Measurements from ENCODE around the gene GSE1. TPM values are rescaled to one million over a fixed set of nuclear protein-coding genes. Genes with fewer than 3 reads are reported as not detected.

GSE1 gene
- total and polyA plus RNA-seq, 9 of the 15 experiments (the other 6 are each of a cell fraction or from before 2014, with no cell fraction given), result 12.2 to 244 (median 57.9) TPM

DNA sequence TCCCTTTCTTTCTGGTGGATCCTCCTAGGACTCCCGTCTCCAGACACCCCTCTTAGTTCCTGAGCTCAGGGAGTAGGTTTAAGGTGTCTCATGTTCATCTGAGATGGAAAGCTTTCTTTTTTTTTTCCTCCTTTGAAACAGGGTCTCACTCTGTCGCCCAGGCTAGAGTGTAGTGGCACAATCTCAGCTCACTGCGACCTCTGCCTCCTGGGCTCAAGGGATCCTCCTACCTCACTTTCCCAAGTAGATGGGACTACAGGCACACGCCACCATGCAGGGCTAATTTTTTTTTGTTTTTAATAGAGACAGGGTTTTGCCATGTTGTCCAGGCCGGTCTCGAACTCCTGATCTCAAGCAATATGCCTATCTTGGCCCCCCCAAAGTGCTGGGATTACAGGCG, 3.6 kb upstream of the GSE1 start:
- Histone ChIP-seq H3K4me1 (replicated peaks in 1 of 2; ENCODE audit: control insufficient read depth in 2 of 2, insufficient read depth in 2 of 2, low read length in 2 of 2) (peaks cover 61 to 85% of the 10 kb centered on the region in 2 experiments), H3K9me3 (replicated peaks; ENCODE audit: control insufficient read depth, insufficient read depth, low read depth, low read length) (no peaks in the 10 kb centered on the region), H3K27ac (ENCODE audit: extremely low read depth, low read depth, low read length) (peak overlapping the region; percentile 74), H4K20me1 (replicated peaks; ENCODE audit: control insufficient read depth, insufficient read depth, low read length) (peaks cover 59% of the 10 kb centered on the region), H3K4me3 (no peak overlapping the region), H3K9ac (ENCODE audit: insufficient read depth in 1 of 2, low read depth in 2 of 2, low read length in 2 of 2) (peak overlapping the region in 1 of 2 experiments; percentile 86; a peak in 1 of 4 replicates), H3K27me3 (ENCODE audit: control insufficient read depth in 2 of 2, insufficient read depth in 2 of 2, low read length in 2 of 2) (no peaks in the 10 kb centered on the region), H3K9me1 (ENCODE audit: control insufficient read depth, insufficient read depth, low read length) (peaks cover 11% of the 10 kb centered on the region), H3K79me2 (ENCODE audit: control insufficient read depth, insufficient read depth, low read length) (peaks cover 91% of the 10 kb centered on the region), H3K36me3 (ENCODE audit: control insufficient read depth, insufficient read depth, low read length) (peaks cover 42% of the 10 kb centered on the region; the same call in 2 of the 3 replicates), H2AFZ (ENCODE audit: low read depth, low read length) (no peak overlapping the region), H3K4me2 (ENCODE audit: insufficient read depth, low read length) (no peak overlapping the region)
- BruUV-seq (replicated peaks), result no TSS peak
- ATAC-seq (no peak), DNase-seq (ENCODE audit: extremely low read depth in 1 of 4, low spot score in 3 of 4) (no peak), FAIRE-seq (peak; percentile 37)
- in situ Hi-C loops (cut with MboI) (loop anchor here (5.0 kb wide), 1 partner anchor 167 kb away; no protein-coding TSS in a partner anchor), intact Hi-C loops (cut with micrococcal nuclease) (no loop called here)
- WGBS (ENCODE audit: insufficient coverage, low coverage, missing lambda C conversion rate), result 77% methylated on average over 7 of the region's 7 CpGs
- ChIA-PET CTCF (ENCODE audit: low intra/inter-chr PET ratio) (interaction anchor here (0.5 to 2.0 kb wide), 10 partner anchors 43 to 334 kb away, joined by 3 to 17 read pairs (median 8); no protein-coding TSS in a partner anchor), POLR2A (interaction anchor here (0.6 to 2.5 kb wide), 10 partner anchors 10 to 171 kb away, joined by 3 to 13 read pairs (median 4); no protein-coding TSS in a partner anchor)
- TF ChIP-seq FUS (optimal IDR thresholded peaks at IDR 0.05; ENCODE audit: low read depth, low read length), result no peak
- no peak for TF ChIP-seq MAFF (IDR thresholded peaks at IDR 0.05; ENCODE audit: low read length)
- TF ChIP-seq, protein P1, sequence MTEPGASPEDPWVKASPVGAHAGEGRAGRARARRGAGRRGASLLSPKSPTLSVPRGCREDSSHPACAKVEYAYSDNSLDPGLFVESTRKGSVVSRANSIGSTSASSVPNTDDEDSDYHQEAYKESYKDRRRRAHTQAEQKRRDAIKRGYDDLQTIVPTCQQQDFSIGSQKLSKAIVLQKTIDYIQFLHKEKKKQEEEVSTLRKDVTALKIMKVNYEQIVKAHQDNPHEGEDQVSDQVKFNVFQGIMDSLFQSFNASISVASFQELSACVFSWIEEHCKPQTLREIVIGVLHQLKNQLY (CRISPR knock-in tag; conservative IDR thresholded peaks at IDR 0.05), result no peak
- TF ChIP-seq, protein P2, sequence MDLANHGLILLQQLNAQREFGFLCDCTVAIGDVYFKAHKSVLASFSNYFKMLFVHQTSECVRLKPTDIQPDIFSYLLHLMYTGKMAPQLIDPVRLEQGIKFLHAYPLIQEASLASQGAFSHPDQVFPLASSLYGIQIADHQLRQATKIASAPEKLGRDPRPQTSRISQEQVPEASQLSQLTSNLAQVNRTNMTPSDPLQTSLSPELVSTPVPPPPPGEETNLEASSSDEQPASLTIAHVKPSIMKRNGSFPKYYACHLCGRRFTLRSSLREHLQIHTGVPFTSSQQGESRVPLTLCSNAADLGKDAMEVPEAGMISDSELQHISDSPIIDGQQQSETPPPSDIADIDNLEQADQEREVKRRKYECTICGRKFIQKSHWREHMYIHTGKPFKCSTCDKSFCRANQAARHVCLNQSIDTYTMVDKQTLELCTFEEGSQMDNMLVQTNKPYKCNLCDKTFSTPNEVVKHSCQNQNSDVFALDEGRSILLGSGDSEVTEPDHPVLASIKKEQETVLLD (IDR thresholded peaks at IDR 0.05), result no peak
- TF ChIP-seq, protein P3, sequence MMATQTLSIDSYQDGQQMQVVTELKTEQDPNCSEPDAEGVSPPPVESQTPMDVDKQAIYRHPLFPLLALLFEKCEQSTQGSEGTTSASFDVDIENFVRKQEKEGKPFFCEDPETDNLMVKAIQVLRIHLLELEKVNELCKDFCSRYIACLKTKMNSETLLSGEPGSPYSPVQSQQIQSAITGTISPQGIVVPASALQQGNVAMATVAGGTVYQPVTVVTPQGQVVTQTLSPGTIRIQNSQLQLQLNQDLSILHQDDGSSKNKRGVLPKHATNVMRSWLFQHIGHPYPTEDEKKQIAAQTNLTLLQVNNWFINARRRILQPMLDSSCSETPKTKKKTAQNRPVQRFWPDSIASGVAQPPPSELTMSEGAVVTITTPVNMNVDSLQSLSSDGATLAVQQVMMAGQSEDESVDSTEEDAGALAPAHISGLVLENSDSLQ (IDR thresholded peaks at IDR 0.05), result no peak
- TF ChIP-seq CBX1 (IDR thresholded peaks at IDR 0.05; ENCODE audit: low read depth), result 0 out of 2 replicates have a peak, but pooled peaks have one; percentile 3
- peak; percentile 65; the same call in 1 of the 2 replicates for TF ChIP-seq ZNF121 (CRISPR knock-in tag; conservative IDR thresholded peaks at IDR 0.05)
- TF ChIP-seq DDX20 (tag; IDR thresholded peaks at IDR 0.05; ENCODE audit: low read depth), result no peak
- TF ChIP-seq, protein P4, sequence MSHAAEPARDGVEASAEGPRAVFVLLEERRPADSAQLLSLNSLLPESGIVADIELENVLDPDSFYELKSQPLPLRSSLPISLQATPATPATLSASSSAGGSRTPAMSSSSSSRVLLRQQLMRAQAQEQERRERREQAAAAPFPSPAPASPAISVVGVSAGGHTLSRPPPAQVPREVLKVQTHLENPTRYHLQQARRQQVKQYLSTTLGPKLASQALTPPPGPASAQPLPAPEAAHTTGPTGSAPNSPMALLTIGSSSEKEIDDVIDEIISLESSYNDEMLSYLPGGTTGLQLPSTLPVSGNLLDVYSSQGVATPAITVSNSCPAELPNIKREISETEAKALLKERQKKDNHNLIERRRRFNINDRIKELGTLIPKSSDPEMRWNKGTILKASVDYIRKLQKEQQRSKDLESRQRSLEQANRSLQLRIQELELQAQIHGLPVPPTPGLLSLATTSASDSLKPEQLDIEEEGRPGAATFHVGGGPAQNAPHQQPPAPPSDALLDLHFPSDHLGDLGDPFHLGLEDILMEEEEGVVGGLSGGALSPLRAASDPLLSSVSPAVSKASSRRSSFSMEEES (CRISPR knock-in tag; IDR thresholded peaks at IDR 0.05), result no peak
- no peak for TF ChIP-seq NR2C1 (IDR thresholded peaks at IDR 0.05)
- TF ChIP-seq NR2C1 (tag; IDR thresholded peaks at IDR 0.05), result no peak
- TF ChIP-seq, protein P5, sequence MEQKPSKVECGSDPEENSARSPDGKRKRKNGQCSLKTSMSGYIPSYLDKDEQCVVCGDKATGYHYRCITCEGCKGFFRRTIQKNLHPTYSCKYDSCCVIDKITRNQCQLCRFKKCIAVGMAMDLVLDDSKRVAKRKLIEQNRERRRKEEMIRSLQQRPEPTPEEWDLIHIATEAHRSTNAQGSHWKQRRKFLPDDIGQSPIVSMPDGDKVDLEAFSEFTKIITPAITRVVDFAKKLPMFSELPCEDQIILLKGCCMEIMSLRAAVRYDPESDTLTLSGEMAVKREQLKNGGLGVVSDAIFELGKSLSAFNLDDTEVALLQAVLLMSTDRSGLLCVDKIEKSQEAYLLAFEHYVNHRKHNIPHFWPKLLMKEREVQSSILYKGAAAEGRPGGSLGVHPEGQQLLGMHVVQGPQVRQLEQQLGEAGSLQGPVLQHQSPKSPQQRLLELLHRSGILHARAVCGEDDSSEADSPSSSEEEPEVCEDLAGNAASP (IDR thresholded peaks at IDR 0.05), result no peak
- no peak for TF ChIP-seq HMG20A (CRISPR knock-in tag; conservative IDR thresholded peaks at IDR 0.05)
- no peak for TF ChIP-seq PPARD (CRISPR knock-in tag; IDR thresholded peaks at IDR 0.05)
- no peak for TF ChIP-seq ZSCAN32 (CRISPR knock-in tag; IDR thresholded peaks at IDR 0.05)
- TF ChIP-seq YY1 (IDR thresholded peaks at IDR 0.05; ENCODE audit: borderline replicate concordance in 1 of 3, control insufficient read depth in 1 of 3, extremely low read depth in 1 of 3, insufficient read depth in 3 of 3, insufficient read length in 1 of 3, insufficient replicate concordance in 2 of 3, low read depth in 1 of 3, low read length in 2 of 3), result no peak
